Activated CD8-positive, alpha-beta memory T cell treated with anti-CD3 and anti-CD28 coated beads, Interleukin-2, amount 50 U/mL, for 24 hours (primary cell): ENCODE measurements around the gene KRTAP4-8.
"Not testable (repeated sequence)": the region's sequence is repeated elsewhere in the genome, so short reads cannot be mapped to it uniquely, and the experiment has no call there.

Experiments
- DNase-seq: peaks from one replicate; pipeline ENCODE4 v3.0.0-alpha.2; 2020; ENCODE audit errors: extremely low read depth

KRTAP4-8 gene

DNA sequence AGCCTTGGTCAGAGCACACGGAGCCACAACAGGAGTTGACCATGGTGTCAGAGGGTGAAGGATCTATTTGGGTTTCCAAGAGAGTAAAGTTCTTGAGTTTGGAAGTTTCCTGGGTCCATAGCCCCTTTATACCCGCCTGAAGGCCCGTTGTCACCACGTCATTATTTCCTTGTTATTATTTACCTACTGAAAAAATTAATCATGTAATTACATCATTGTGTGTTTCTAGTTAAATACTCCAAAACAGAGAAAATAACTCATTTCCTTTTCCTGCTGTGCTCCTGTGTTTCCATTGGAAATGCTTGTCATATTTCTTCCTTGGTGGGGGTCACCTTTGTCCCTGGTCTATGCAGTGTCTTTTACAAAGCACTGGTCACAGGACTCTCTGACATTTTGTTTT, at the start of gene KRTAP4-8:
Gene KRTAP4-8 (minus strand): TSS at position 101 of the 400 bp plus-strand sequence. CDS start 58 bp downstream, at position 43.
- DNase-seq: no peak

DNA sequence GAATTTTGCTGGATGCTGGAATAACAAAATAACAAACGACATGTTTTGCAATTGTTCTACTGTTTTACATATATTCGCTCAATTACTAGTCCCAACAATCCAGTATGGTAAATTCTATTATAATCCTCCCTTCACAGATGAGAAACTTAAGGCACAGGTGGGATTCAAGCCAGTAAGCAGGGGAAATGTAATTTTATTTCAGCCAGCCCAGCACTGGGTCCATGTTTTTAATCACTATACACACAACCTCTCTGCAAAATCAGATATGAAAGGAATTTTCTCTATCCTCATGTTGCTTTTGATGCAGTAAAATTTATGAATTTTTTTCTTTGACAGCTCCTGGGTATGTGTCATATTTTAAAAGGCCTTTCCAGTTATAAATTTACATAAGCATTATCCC, 47.3 kb upstream of the KRTAP4-8 start:
- DNase-seq: no peak

DNA sequence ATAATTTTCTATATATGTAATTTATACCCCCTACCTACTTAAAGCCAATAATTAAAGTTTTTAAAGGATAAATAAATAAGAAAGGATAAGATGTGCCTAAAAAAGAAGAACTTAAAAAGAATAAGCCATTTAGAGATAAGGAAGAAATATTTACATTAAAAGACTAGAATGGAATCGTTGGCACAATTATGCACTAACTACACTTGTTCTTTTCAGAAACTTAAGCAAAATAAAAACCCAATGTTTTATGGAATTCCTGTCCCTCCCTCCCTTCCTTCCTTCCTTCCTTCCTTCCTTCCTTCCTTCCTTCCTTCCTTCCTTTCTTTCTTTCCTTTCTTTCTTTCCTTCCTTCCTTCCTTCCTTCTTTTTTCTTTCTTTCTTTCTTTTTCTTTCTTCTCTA, 46.9 kb upstream of the KRTAP4-8 start:
- DNase-seq: no peak

DNA sequence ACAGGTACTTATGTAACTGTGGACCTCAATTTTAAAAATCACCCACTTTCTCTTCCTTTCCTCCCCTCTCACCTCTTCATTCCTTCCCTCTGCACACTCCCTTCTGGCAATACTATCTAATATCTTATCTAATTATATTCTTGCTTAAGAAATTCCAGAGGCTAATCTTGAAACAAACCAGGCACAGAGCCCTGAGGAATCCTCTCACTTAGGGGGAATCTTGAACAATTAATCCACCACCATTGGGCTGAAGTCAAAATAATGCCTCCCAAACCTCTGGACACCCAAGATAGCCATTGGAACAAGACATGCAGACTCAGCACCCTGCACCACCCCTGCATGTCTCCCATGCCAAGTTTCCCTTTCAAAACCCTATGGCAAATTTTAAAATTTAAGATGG, 43.4 kb upstream of the KRTAP4-8 start:
- no peak for DNase-seq

DNA sequence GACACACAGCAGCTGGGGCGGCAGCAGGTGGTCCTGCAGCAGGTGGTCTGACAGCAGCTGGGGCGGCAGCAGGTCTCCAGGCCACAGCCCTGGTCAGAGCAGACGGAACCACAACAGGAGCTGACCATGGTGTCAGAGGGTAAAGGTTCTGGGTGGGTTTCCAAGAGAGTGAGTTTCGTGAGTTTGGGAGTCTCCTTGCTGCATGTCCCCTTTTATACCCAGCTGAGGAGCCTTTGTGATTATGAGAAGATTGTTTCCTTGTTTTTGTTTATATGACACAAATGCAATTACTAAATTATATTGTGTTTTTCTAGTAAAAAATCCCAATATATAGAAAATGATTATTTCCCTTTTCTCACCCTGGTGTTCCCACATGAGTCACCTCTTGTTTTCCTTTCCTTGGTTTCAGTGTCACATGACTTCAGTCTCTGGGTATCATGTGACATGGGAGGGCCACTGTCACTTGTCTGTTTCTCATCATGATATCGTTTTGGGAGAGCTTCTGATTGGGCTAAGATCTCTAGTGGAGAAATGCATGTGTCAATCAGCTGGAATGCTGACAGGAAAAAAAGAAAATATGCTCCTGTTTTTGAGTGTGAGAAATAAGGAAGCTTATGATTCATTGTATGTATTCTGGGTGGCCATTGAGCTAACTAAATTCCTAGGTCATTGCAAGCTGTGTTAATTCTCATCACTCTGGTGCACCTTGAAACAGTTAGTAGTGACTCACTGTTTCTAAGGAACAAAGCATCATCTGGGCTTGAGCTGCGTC, 42.6 kb upstream of the KRTAP4-8 start, which contains the start of gene KRTAP4-6:
Gene KRTAP4-6 (minus strand): TSS at position 185 of the 772 bp plus-strand sequence. CDS start 57 bp downstream, at position 128.
- DNase-seq: no peak

DNA sequence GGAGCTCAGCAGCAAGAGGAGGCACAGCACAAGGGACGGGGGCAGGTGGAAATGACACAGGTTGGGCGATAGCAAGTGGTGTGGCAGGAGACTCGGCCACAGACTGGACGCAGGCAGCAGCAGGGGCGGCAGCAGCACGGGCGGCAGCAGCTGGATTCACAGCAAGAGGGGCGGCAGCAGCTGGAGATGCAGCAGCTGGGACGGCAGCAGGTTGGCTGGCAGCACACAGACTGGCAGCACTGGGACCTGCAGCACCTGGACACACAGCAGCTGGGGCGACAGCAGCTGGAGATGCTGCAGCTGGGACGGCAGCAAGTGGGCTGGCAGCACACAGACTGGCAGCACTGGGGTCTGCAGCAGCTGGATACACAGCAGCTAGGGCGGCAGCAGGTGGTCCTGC, 41.9 kb upstream of the KRTAP4-8 start:
- not testable (repeated sequence) for DNase-seq

DNA sequence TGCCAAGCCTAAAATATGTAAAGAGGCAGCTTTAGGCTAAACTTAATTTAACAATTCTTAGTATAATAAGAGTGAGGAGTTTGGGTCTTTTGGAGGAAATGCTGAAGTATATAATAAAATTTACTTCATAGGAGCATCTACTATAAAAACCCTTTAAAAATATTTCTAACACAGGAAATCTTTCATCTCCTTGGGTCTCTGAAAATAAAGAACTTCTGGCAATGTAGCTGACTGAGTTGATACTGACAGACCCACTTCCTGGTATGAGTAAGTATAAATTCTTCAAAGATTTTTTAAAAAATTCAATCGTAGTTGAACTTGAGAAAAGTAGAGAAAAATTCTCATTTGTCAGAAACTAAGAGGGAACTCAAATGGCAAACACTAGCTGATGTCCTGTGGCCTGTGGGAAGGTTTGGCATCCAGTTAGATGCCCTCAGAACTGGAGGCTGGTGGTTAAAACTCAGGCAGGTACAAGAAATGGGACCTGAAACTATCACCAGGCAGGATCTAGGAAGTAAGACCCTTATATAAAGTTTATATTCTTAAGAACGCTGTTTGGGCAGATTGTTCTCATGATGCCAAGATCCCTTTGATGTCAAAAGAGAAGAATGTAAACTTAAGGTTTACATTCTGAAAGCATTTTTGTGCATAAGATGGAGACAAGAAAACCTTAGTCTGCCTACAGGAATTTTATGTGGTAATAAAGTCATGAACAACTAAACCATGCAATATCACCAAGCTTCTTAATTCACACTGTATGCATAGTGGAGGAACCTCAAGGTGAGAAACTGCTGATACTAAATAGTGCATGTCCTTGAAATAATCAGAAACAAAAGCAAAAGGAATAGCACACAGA, 36.2 kb upstream of the KRTAP4-8 start:
- no peak for DNase-seq

DNA sequence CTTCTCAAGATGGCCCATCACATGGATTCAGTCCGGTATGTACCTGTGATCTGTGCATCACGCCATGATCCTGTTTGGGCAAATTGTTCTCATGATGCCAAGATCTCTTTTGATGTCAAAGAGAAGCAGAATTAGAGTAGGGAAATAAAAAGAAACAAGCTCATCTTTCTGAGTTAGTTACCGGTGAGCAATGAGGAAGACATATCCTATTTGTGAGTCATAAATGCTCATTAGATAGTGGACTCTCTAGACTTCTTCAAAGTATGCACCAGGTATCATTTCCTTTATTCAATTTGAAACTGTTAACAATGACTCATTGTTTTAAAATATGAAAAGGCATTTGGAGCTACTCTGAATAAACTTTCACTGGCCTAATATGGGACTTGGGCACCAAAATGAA, 34.0 kb upstream of the KRTAP4-8 start:
- DNase-seq: no peak

DNA sequence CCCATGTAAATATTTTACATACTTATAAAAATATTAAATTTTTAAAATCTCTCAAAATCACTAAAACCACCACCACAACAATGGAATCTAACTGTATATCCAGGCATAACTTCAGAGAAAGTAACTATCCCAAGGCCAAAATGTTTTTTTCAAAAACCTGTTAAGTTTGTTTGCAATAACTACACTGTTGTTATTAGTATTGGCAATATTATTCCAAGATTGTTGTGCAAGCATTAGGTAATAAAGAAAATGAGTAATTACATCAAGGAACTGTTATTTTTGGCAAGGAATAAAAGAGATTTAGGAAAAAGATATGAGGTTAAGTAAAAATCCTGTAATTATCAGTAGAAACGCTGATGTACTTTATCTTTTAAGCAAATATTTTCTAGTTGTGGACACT, 29.4 kb upstream of the KRTAP4-8 start:
- DNase-seq: no peak

DNA sequence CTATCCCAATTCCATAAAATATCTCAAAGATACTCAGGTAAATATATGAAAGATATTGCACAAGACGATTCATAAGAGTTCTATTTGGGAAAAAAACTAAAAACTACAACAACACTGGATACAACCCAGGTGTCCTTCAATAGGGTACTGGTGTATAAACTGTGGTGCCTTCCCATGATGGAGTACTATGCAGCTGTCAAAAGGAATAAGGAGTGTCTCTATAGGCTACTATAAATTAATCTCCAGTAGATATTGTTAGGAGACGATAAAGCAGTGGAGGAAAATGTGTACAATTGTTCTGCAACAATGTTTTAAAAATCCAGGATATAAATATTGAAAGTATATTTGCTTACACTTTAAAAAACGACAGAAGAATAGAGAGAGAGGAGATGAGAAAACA, 28.5 kb upstream of the KRTAP4-8 start:
- no peak for DNase-seq

DNA sequence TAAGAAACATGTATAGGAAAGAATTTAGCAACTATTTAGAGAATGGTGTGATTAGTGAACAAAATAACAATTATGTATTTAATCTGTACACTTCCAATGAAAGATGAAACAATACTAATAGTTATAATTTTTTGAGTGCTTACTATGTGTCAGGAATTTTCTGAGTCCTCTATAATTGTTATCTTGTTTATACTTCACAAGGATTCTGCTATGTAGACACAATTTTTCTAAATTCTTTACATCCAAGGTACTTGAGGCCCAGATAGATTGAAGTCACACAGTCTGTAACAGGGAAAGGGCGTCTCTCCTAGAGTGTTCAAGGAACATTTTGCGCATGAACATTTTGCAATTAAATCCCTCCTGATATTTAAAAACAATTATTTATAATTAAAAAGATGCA, 27.1 kb upstream of the KRTAP4-8 start:
- no peak for DNase-seq

DNA sequence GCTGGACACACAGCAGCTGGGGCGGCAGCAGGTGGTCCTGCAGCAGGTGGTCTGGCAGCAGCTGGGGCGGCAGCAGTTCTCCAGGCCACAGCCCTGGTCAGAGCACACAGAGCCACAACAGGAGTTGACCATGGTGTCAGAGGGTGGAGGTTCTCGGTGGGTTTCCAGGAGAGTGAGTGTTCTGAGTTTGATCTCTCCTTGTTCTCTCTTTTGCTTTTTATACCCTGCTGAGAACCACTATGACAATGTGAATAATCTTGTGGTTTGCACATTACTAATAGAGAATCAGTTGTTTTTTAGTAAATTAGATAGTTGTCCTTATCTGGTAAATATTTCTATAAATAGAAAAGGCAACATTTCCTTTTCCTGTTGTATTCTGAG, 26.0 kb upstream of the KRTAP4-8 start, which contains the start of gene KRTAP4-12:
Gene KRTAP4-12 (minus strand): TSS at position 192 of the 381 bp plus-strand sequence. CDS start 60 bp downstream, at position 132.
- not testable (repeated sequence) for DNase-seq

DNA sequence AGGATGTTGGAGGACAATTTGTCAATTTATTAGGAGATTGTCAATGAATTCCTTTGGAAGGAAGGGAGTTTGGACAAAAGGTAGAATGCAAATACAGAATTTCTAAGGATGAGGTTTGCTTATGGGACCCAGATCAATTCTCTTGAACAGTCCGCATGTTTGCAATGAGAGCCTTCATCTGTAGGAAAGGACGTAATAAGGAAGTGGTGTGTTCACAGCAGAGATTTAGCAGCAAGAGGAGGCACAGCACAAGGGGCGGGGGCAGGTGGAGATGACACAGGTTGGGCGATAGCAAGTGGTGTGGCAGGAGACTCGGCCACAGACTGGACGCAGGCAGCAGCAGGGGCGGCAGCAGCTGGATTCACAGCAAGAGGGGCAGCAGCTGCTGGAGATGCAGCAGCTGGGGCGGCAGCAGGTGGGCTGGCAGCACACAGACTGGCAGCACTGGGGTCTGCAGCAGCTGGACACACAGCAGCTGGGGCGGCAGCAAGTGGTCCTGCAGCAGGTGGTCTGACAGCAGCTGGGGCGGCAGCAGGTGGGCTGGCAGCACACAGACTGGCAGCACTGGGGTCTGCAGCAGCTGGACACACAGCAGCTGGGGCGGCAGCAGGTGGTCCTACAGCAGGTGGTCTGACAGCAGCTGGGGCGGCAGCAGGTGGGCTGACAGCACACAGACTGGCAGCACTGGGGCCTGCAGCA, 25.5 kb upstream of the KRTAP4-8 start:
- DNase-seq: not testable (repeated sequence)

DNA sequence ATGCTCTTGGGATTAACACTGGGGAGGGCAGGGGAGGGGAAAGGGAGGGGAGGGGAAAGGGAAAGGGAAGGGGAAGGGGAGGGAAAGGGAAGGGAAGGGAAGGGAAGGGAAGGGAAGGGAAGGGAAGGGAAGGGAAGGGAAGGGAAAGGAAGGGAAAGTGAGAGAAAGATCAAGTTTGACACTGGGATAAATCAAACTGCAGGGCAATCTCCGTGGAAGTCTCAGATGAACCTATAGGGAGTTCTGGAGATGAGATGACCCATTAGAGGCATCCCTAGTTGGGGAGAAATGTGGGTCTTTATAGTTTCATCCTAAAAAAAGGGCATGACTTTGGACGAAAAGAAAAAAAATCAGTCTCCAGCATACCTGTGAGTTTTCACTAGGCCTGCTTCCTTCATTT, 23.8 kb upstream of the KRTAP4-8 start:
- DNase-seq: no peak

DNA sequence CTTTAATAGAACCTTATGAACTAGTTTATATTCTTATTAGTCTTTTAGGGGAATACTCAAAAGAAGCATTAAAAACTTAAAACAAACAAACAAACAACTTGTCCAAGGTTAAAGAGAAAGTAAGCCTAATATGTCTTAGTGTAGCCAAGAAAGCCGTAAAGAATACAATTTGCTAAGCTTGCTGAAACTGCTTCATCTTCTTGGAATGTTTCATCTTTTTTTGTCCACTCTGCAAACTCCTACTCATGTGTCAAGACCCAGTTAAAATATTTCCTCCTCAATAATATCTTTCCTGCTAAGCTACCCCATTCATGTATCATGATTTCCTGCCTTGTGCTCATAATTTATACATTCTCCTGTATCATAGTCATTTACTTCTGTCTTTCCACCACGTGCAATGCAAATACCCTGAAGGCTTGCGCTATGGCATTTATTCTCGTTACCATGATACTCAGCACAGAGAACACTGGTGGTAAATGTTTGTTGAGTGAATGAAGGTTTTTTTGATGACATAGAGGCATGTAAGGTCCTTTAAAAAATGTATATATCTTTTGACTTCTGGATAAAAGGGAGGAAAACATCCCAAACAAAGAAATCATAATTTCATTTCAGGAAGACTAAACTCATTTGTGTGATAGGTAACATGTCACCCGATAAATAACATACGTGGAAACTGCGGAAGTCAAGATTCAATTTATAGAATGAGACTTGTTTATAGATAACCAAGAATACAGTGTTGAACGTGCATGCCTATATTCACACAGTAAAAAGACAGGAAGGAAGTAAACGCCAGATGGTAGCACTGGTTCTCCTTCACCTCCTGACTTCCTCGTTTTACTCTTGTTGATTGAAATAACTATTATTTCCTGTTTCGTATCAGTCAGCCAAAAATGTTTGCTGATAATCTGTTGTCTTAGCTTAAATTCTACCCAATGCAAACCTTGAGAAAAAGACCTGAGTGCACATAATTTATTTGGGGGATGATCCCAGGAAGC, 22.1 kb upstream of the KRTAP4-8 start:
- DNase-seq: not testable (repeated sequence)

DNA sequence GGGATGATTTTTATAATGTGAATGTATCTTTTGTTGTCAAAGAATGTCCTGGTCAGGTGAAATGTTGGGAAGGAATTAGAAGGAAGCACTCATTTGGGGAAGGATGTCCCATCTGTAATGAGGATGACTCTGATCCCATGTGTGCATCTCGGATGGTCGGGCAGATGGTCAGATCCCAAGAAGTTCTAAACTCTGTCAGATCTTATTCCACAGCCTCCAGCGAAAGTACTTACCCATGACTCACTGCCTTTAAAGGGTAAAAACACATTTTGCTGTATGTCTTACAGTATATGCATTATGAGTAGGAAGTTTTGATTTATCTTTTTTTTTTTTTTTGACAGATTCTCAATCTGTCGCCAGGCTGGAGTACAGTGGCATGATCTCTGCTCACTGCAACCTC, 20.8 kb upstream of the KRTAP4-8 start:
- DNase-seq: no peak

DNA sequence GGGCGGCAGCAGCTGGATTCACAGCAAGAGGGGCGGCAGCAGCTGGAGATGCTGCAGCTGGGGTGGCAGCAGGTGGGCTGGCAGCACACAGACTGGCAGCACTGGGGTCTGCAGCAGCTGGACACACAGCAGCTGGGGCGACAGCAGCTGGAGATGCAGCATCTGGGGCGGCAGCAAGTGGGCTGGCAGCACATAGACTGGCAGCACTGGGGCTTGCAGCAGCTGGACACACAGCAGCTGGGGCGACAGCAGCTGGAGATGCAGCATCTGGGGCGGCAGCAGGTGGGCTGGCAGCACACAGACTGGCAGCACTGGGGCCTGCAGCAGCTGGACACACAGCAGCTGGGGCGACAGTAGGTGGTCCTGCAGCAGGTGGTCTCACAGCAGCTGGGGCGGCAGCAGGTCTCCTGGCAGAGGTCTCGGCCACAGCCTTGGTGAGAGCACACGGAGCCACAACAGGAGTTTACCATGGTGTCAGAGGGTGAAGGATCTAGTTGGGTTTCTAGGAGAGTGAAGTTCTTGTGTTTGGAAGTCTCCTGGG, 20.0 kb upstream of the KRTAP4-8 start, which contains the start of gene KRTAP4-11:
Gene KRTAP4-11 (minus strand): TSS at position 528 of the 541 bp plus-strand sequence. CDS start 58 bp downstream, at position 470.
- DNase-seq: not testable (repeated sequence)

DNA sequence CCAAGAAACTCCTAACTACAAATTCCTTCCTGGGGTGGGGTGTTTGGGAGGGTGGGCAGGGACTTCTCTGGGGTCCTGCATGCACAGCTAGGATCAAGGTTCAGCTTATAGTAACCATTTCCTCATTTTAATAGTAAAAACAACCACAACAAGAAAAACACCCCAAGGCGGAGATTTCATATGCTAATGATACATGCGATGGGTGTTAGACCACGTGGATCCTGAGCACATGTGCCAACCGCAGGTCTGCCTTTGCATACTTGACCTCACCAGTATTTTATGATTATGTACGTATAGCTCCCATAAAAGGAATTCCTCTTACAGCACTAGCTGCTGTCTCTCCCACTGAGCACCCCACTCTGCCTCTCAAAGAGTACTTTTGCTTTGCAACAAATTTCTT, 18.4 kb upstream of the KRTAP4-8 start:
- no peak for DNase-seq

DNA sequence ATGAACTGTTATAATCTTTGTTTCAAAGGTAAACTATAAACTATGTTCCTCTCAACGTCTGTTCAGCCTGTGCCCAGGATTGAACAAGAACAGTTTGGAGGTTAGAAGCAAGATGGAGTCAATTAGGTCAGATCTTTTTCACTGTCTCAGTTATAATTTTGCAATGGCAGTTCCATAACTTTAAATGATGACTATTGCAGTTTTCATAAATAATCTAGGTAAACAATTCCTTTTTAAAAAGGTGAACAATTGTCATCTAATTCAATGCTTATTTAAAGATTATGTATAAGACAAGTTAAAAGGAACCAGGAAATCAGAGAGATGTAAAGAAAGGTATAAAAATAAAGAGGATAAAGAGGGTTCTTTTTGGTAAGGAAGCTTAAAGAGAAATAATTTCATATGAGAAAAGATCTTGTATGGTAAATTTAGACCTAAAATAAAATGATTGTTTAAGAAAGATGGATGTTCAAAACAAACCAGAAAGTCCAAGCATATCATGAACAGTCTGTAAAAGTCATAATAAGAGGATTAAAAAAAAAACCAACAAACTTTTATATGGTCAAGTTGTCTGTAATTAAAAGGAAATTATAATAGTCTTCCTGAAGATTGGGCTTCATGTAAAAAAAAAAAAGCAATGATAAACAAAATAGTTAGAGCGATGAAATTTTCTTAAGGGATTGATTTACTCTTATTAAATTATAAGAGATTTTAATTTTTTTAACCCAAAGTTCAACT, 13.4 kb upstream of the KRTAP4-8 start:
- DNase-seq: no peak
